AG09309 (cell line): Measurements from ENCODE around the gene SLC2A13.
A peak's percentile ranks its signal among the peaks of the same experiment; 100 is the strongest.
"Not testable (repeated sequence)": the region's sequence is repeated elsewhere in the genome, so short reads cannot be mapped to it uniquely, and the experiment has no call there.

Source experiments
- DNase-seq: peaks from one replicate; pipeline ENCODE4 v3.0.0-alpha.2; 2010; ENCODE audit warnings: low read depth
- H3K4me3 ChIP-seq: 2 replicates; pipeline ENCODE4 v1.5.1; 2011; ENCODE audit warnings: mild to moderate bottlenecking, low read depth, low read length, moderate library complexity; ENCODE audit not compliant: control insufficient read depth
- CTCF ChIP-seq: IDR thresholded peaks from 2 replicates; pipeline ENCODE4 v1.5.1; 2011; ENCODE audit warnings: mild to moderate bottlenecking, low read depth, low read length, inconsistent platforms; ENCODE audit not compliant: insufficient read depth, control insufficient read depth; ENCODE audit errors: missing control alignments

Gene SLC2A13

GRCh38 chr12:39830171-39830570 is 275.7 kb downstream of the SLC2A13 start:
- no peak for DNase-seq
- no peak overlapping the region for H3K4me3 ChIP-seq
- no peak for TF ChIP-seq CTCF

GRCh38 chr12:39824505-39825212 is 281.2 kb downstream of the SLC2A13 start:
- no peak for DNase-seq
- no peak overlapping the region for H3K4me3 ChIP-seq
- no peak for TF ChIP-seq CTCF

GRCh38 chr12:39816671-39817185 is 289.2 kb downstream of the SLC2A13 start:
- no peak for TF ChIP-seq CTCF
- no peak overlapping the region for H3K4me3 ChIP-seq
- DNase-seq, result no peak

DNA sequence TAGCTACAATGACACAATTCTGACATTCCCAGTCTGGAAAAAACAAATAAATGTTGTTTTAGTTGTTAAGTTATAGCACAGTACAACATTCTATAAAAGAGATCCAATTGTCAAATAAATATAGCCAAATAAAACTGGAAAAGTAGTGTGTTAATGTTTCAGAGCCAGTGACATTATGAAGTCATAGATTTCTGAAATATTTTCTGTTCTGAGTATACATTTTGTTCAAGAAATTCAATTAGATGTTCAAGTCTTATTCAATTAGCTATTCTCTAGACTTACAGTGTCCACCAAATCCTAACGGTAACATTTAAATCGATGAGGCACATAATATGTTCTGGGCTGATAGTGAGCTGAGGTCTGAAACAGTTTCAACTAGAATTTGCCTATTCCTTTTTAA is 290.1 kb downstream of the SLC2A13 start:
- no peak for TF ChIP-seq CTCF
- no peak for DNase-seq
- H3K4me3 ChIP-seq, result no peak overlapping the region

DNA sequence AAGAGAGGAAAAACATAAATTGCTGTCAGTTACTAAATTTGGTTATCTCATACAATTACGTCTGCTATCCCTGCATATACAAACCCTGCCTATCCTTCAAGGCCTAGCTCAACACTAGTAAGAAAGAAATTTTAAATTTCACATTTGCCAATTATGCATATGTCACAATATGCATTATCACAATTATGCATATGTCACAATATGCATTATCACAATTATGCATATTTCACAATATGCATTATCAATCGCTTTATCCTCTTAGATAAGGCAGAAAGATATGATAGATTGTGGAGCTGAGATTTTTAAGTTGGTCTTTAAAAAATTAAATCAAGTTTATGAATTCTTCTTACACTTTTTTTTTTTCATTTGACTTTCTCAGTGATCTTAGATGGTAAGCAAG is 291.3 kb downstream of the SLC2A13 start:
- H3K4me3 ChIP-seq, result no peak overlapping the region
- DNase-seq, result no peak
- TF ChIP-seq CTCF, result no peak

- H3K4me3 ChIP-seq, result no peak overlapping the region
- no peak for TF ChIP-seq CTCF
- DNase-seq, result peak; percentile 33
Measured at GRCh38 chr12:39813776-39814175, 292.1 kb downstream of the SLC2A13 start.

- not testable (repeated sequence) for DNase-seq, H3K4me3 ChIP-seq
Measured at GRCh38 chr12:39812456-39812855, 293.4 kb downstream of the SLC2A13 start.
